Adrenal gland (tissue), 12 donors: ENCODE measurements around the gene MAML3. TPM values are rescaled to one million over a fixed set of nuclear protein-coding genes. Genes with fewer than 3 reads are reported as not detected.

Experiments
- DNase-seq, 7 donors: peaks; one replicate each; pipeline ENCODE4 v3.0.0-alpha.2; 2019 to 2020
- H3K27ac ChIP-seq, 5 donors: fragments of 200-600 bp; sonication (generic) in 4 of 5; 1 replicate in 3 of 5; 2 replicates in 2 of 5; pipeline versions ENCODE4 v1.5.1 to v1.8.0; 2016 to 2020; ENCODE audit warnings: mild to moderate bottlenecking in 1 of 5
- H3K27me3 ChIP-seq: fragments of 200-600 bp; 2 replicates; pipeline ENCODE4 v1.8.0; 2021
- H3K36me3 ChIP-seq, 2 donors: fragments of 200-600 bp; replicated peaks in 1 of 2; 1 replicate in 1 of 2; 2 replicates in 1 of 2; pipeline versions ENCODE4 v1.5.1 to v1.8.0; 2018 to 2022
- H3K4me1 ChIP-seq, 2 donors: fragments of 200-600 bp; replicated peaks in 1 of 2; 1 replicate in 1 of 2; 2 replicates in 1 of 2; pipeline versions ENCODE4 v1.5.1 to v1.8.0; 2018 to 2021
- H3K4me3 ChIP-seq, 4 donors: fragments of 200-600 bp; sonication (generic) in 3 of 4; one replicate each; pipeline ENCODE4 v1.5.1; 2016 to 2018
- H3K9me3 ChIP-seq, 3 donors: fragments of 200-600 bp; sonication (generic) in 1 of 3; replicated peaks in 1 of 3; 1 replicate in 2 of 3; 2 replicates in 1 of 3; pipeline versions ENCODE4 v1.5.1 to v1.8.0; 2016 to 2021
- CTCF ChIP-seq, 6 experiments: fragments of 450-650 bp in 4 of 6; fragments of 200-600 bp in 2 of 6; sonication (generic) in 1 of 6; IDR thresholded peaks; 1 replicate in 5 of 6; 2 replicates in 1 of 6; pipeline versions ENCODE4 v1.5.1 to v1.8.0; 2016 to 2021; ENCODE audit warnings: antibody characterized with exemption in 6 of 6, mild to moderate bottlenecking in 2 of 6, moderate library complexity in 1 of 6
- POLR2A ChIP-seq, 2 donors: fragments of 450-650 bp; IDR thresholded peaks; one replicate each; pipeline ENCODE4 v1.6.1; 2017; ENCODE audit warnings: antibody characterized with exemption in 2 of 2, mild to moderate bottlenecking in 2 of 2, moderate library complexity in 1 of 2
- whole genome bisulfite sequencing, 4 donors: extraction: QIAGEN DNeasy Blood & Tissue Kit in 2 of 4; methylation state at CpG; one replicate each; pipeline versions ENCODE4 v1.1.5 to v1.1.7; 2013 to 2017; 5-methylcytosine and 5-hydroxymethylcytosine counted together
- intact Hi-C, 2 donors: fragments of 100-400 bp; cut with DNase I; formaldehyde crosslinking; loops; one replicate each; pipeline versions ENCODE4 v1.14.1 to v1.15.0; 2022 to 2023
- polyA plus RNA-seq, 3 donors: library from polyadenylated mRNA; stranded (reverse); fragments of 200-250 nt in 2 of 3; fragments of 350-450 nt in 1 of 3; fragmentation: Illumina TruSeq in 1 of 3; extraction: RNeasy Lipid Tissue Mini Kit (QIAGEN cat#74804) in 1 of 3; gene quantifications; one replicate each; pipeline ENCODE4 v1.2.3, GENCODE V29; 2013 to 2014
- total RNA-seq, 9 donors: library from RNA; depleted of rRNA in 4 of 9; stranded (reverse); fragments of >200 nt in 4 of 9; fragments of 120-200 nt in 1 of 9; fragmentation: NEBNext Ultra II Directional in 1 of 9; extraction: Animal tissue kit (Norgen Biotek cat#: 25700) in 1 of 9; gene quantifications; one replicate each; pipeline versions ENCODE4 v1.1.0 to v1.2.4, GENCODE V29; 2013 to 2023
- donor health status: healthy with polysubstance abuse.
- donor health status: Bipolar disorder and iron deficiency.
- donor health status: DM: yes; HTN: yes; CAD: no.
- donor health status: DM: no; HTN: no; CAD: no.
- donor health status: DM: no; HTN: no; CAD: no.
- donor health status: DM: yes; HTN: yes; CAD: no.

Gene MAML3
- total and polyA plus RNA-seq, 12 donors: 2.0 to 15.9 (median 8.4) TPM

- Histone ChIP-seq H3K9me3 (no peaks in the 10 kb centered on the region), H3K4me3 (no peak overlapping the region), H3K27me3 (no peaks in the 10 kb centered on the region), H3K4me1 (peaks cover 0 to 8% of the 10 kb centered on the region in 2 donors), H3K27ac (no peak overlapping the region), H3K36me3 (no peaks in the 10 kb centered on the region)
- DNase-seq: no peak
- intact Hi-C loops: no loop called here
- WGBS, 4 donors: 75 to 82% (median 81%) methylated on average over 3 of the region's 3 CpGs
- TF ChIP-seq CTCF (IDR thresholded peaks at IDR 0.05) (no peak), POLR2A (IDR thresholded peaks at IDR 0.05) (no peak)
Observed at GRCh38 chr4:139898293-139898692, 255.7 kb downstream of the MAML3 start.

GRCh38 chr4:139896091-139896604 is 257.8 kb downstream of the MAML3 start:
- intact Hi-C loops: no loop called here
- no peaks in the 10 kb centered on the region for H3K36me3 ChIP-seq
- peaks cover 0 to 5% of the 10 kb centered on the region in 2 donors for H3K4me1 ChIP-seq
- no peaks in the 10 kb centered on the region for H3K27me3 ChIP-seq
- no peak for DNase-seq
- no peaks in the 10 kb centered on the region for H3K9me3 ChIP-seq
- no peak overlapping the region for H3K4me3 ChIP-seq
- WGBS, 4 donors: 82 to 92% (median 89%) methylated on average over 5 to 6 of the region's 6 CpGs
- no peak overlapping the region for H3K27ac ChIP-seq
- no peak for TF ChIP-seq POLR2A (IDR thresholded peaks at IDR 0.05)
- no peak for TF ChIP-seq CTCF (IDR thresholded peaks at IDR 0.05)

GRCh38 chr4:139893801-139894200 is 260.2 kb downstream of the MAML3 start:
- H3K27me3 ChIP-seq: no peaks in the 10 kb centered on the region
- WGBS, 4 donors: 81 to 86% (median 85%) methylated on average over 4 of the region's 4 CpGs
- H3K9me3 ChIP-seq: no peaks in the 10 kb centered on the region
- no peaks in the 10 kb centered on the region for H3K36me3 ChIP-seq
- H3K27ac ChIP-seq: no peak overlapping the region
- no peak for DNase-seq
- TF ChIP-seq POLR2A (IDR thresholded peaks at IDR 0.05) (no peak), CTCF (IDR thresholded peaks at IDR 0.05) (no peak)
- intact Hi-C loops: no loop called here
- H3K4me3 ChIP-seq: no peak overlapping the region
- H3K4me1 ChIP-seq: no peaks in the 10 kb centered on the region

- Histone ChIP-seq H3K4me3 (no peak overlapping the region), H3K36me3 (no peaks in the 10 kb centered on the region), H3K9me3 (no peaks in the 10 kb centered on the region), H3K27me3 (no peaks in the 10 kb centered on the region), H3K4me1 (no peaks in the 10 kb centered on the region), H3K27ac (no peak overlapping the region)
- TF ChIP-seq POLR2A (IDR thresholded peaks at IDR 0.05) (no peak), CTCF (IDR thresholded peaks at IDR 0.05) (no peak)
- intact Hi-C loops: no loop called here
- WGBS, 4 donors: 92 to 98% (median 92%) methylated on average over 5 of the region's 5 CpGs
- no peak for DNase-seq
Observed at GRCh38 chr4:139892973-139893736, 260.8 kb downstream of the MAML3 start.
